A549 (cell line): ENCODE results near the gene BDH1. TPM values are rescaled to one million over a fixed set of nuclear protein-coding genes. Genes with fewer than 3 reads are reported as not detected.
A peak's percentile ranks its signal among the peaks of the same experiment; 100 is the strongest.

Experiments used
- ATAC-seq, 2 experiments: fragments of 200-7000 bp in 1 of 2; fragments of >200 bp in 1 of 2; cut with Nextera tagmentation in 1 of 2; cut with Tn5 transposase in 1 of 2; 3 replicates each; pipeline versions ENCODE4 v1.8.0 to v1.9.1; 2018 to 2020; ENCODE audit warnings: mild to moderate bottlenecking in 1 of 2, moderate library complexity in 1 of 2
- CTCF ChIA-PET: fragments of 300-600 bp; sonication (Branson Sonifier 250); formaldehyde crosslinking; extraction: SDS; loops from one replicate; lab custom pipeline; 2021; ENCODE audit warnings: antibody characterized with exemption, inconsistent platforms; lab: Yijun Ruan, JAX
- POLR2A ChIA-PET: fragments of 350-600 bp; formaldehyde crosslinking; extraction: SDS; loops from one replicate; lab custom pipeline; 2021; ENCODE audit warnings: antibody characterized with exemption, inconsistent platforms; lab: Yijun Ruan, JAX
- DNase-seq, 2 experiments: peaks; one replicate each; pipeline versions ENCODE4 v3.0.0 to v3.0.0-alpha.2; 2011 to 2016; ENCODE audit warnings: low read depth in 1 of 2, low spot score in 1 of 2
- FAIRE-seq: peaks from 2 replicates; lab custom pipeline; 2011; peaks lifted over from hg19 to GRCh38; lab: Jason Lieb, UNC
- H3K27ac ChIP-seq, 2 experiments: fragments of >200 bp; sonication (Bioruptor Twin); formaldehyde crosslinking; 3 replicates each; pipeline ENCODE4 v1.5.1; 2016 to 2017
- H3K4me1 ChIP-seq: fragments of >200 bp; sonication (Bioruptor Twin); formaldehyde crosslinking; 3 replicates; pipeline ENCODE4 v1.6.1; 2016
- H3K4me2 ChIP-seq: fragments of >200 bp; sonication (Bioruptor Twin); formaldehyde crosslinking; 3 replicates; pipeline ENCODE4 v1.6.1; 2016
- H3K4me3 ChIP-seq: fragments of >200 bp; sonication (Bioruptor Twin); formaldehyde crosslinking; 3 replicates; pipeline ENCODE4 v1.5.1; 2016
- H3K9me3 ChIP-seq: fragments of >200 bp; sonication (Bioruptor Twin); formaldehyde crosslinking; 3 replicates; pipeline ENCODE4 v1.6.1; 2016
- CHD4 ChIP-seq: fragments of 200-600 bp; sonication (generic); IDR thresholded peaks from 2 replicates; pipeline ENCODE4 v1.6.1; 2016; ENCODE audit warnings: antibody characterized with exemption, mild to moderate bottlenecking, borderline replicate concordance
- EP300 ChIP-seq, 2 experiments: fragments of >200 bp; sonication (Bioruptor Twin); formaldehyde crosslinking; IDR thresholded peaks; 2 replicates in 1 of 2; 3 replicates in 1 of 2; pipeline ENCODE4 v1.6.1; 2016 to 2017
- ESRRA ChIP-seq: fragments of 150-350 bp; IDR thresholded peaks from 2 replicates; pipeline ENCODE4 v1.6.1; 2014; ENCODE audit warnings: mild to moderate bottlenecking, low read length, borderline replicate concordance
- FOSB ChIP-seq: fragments of 250-450 bp; sonication (Bioruptor Pico); IDR thresholded peaks from 2 replicates; pipeline ENCODE4 v1.5.0; 2020; ENCODE audit warnings: mild to moderate bottlenecking, moderate library complexity
- HOXA7 ChIP-seq: fragments of 250-450 bp; sonication (Bioruptor Pico); IDR thresholded peaks from 2 replicates; pipeline ENCODE4 v1.5.0; 2020; ENCODE audit warnings: mild to moderate bottlenecking, moderate library complexity
- JUN ChIP-seq, 2 experiments: fragments of >200 bp; sonication (Bioruptor Twin); formaldehyde crosslinking; IDR thresholded peaks; 2 replicates in 1 of 2; 3 replicates in 1 of 2; pipeline ENCODE4 v1.6.1; 2016 to 2017
- KDM1A ChIP-seq: fragments of 200-600 bp; sonication (generic); IDR thresholded peaks from 2 replicates; pipeline ENCODE4 v1.6.1; 2016; ENCODE audit warnings: low read depth, mild to moderate bottlenecking
- MAFK ChIP-seq: fragments of 450-650 bp; IDR thresholded peaks from 2 replicates; pipeline ENCODE4 v1.6.1; 2014; ENCODE audit not compliant: partially characterized antibody
- MAZ ChIP-seq: fragments of 150-350 bp; IDR thresholded peaks from 2 replicates; pipeline ENCODE4 v1.6.1; 2014; ENCODE audit warnings: antibody characterized with exemption, low read depth, low read length, borderline replicate concordance
- NR3C1 ChIP-seq: fragments of >200 bp; sonication (Bioruptor Twin); formaldehyde crosslinking; IDR thresholded peaks from 3 replicates; pipeline ENCODE4 v1.6.1; 2017
- POLR2A ChIP-seq: IDR thresholded peaks from 2 replicates; pipeline ENCODE4 v1.6.1; 2012; ENCODE audit warnings: mild to moderate bottlenecking, low read length
- RAD21 ChIP-seq, 2 experiments: fragments of >200 bp in 1 of 2; sonication (Bioruptor Twin) in 1 of 2; formaldehyde crosslinking in 1 of 2; IDR thresholded peaks in 1 of 2; conservative IDR thresholded peaks in 1 of 2; 2 replicates in 1 of 2; 3 replicates in 1 of 2; pipeline ENCODE4 v1.6.1; 2012 to 2018; ENCODE audit warnings: inconsistent platforms in 1 of 2
- RCOR1 ChIP-seq: fragments of 150-350 bp; IDR thresholded peaks from 2 replicates; pipeline ENCODE4 v1.6.1; 2014; ENCODE audit warnings: antibody characterized with exemption, low read length, low read depth
- SREBF2 ChIP-seq: fragments of 450-650 bp; IDR thresholded peaks from 2 replicates; pipeline ENCODE4 v1.6.1; 2014; ENCODE audit warnings: mild to moderate bottlenecking, moderate library complexity
- ZC3H11A ChIP-seq: fragments of 450-650 bp; IDR thresholded peaks from 2 replicates; pipeline ENCODE4 v1.6.1; 2014; ENCODE audit warnings: antibody characterized with exemption, mild to moderate bottlenecking
- ZFP36 ChIP-seq: fragments of 450-650 bp; IDR thresholded peaks from 2 replicates; pipeline ENCODE4 v1.6.1; 2014; ENCODE audit warnings: borderline replicate concordance; ENCODE audit not compliant: partially characterized antibody
- WGBS: methylation state at CpG from one replicate; pipeline ENCODE4 v1.1.6; 2017; ENCODE audit errors: missing lambda C conversion rate; 5-methylcytosine and 5-hydroxymethylcytosine counted together
- polyA plus RNA-seq, 4 experiments: library from polyadenylated mRNA; depleted of rRNA in 3 of 4; stranded (reverse); fragments of >200 nt; fragmentation: RNase III in 1 of 4; extraction: RNeasy Plus Mini Kit Qiagen cat#74134 plus additional on column Dnase treatment in 1 of 4; gene quantifications; 2 replicates in 3 of 4; 3 replicates in 1 of 4; pipeline ENCODE4 v1.2.3, GENCODE V29; 2011 to 2017
- TF ChIP-seq, protein P1 (sequence below): fragments of >200 bp; sonication (Bioruptor Twin); formaldehyde crosslinking; IDR thresholded peaks from 2 replicates; pipeline ENCODE4 v1.6.1; 2016
- TF ChIP-seq, protein P2 (sequence below): fragments of 250-450 bp; sonication (Bioruptor Pico); IDR thresholded peaks from 2 replicates; pipeline ENCODE4 v1.5.0; 2021; ENCODE audit warnings: mild to moderate bottlenecking, moderate library complexity, borderline replicate concordance
- TF ChIP-seq, protein P3 (sequence below): fragments of >200 bp; sonication (Bioruptor Twin); formaldehyde crosslinking; IDR thresholded peaks from 3 replicates; pipeline ENCODE4 v1.6.1; 2016
- TF ChIP-seq, protein P4 (sequence below): fragments of 450-650 bp; IDR thresholded peaks from 2 replicates; pipeline ENCODE4 v1.6.1; 2014; ENCODE audit warnings: antibody characterized with exemption
- TF ChIP-seq, protein P5 (sequence below): IDR thresholded peaks from 2 replicates; pipeline ENCODE4 v1.6.1; 2012; ENCODE audit warnings: low read depth, borderline replicate concordance
- TF ChIP-seq, protein P6 (sequence below): fragments of >200 bp; sonication (Bioruptor Twin); formaldehyde crosslinking; IDR thresholded peaks from 3 replicates; pipeline ENCODE4 v1.5.1; 2016

Gene BDH1
- polyA plus RNA-seq, 2 of the 4 experiments (the other 2 are of a cell fraction), result 3.1 to 4.6 TPM

DNA sequence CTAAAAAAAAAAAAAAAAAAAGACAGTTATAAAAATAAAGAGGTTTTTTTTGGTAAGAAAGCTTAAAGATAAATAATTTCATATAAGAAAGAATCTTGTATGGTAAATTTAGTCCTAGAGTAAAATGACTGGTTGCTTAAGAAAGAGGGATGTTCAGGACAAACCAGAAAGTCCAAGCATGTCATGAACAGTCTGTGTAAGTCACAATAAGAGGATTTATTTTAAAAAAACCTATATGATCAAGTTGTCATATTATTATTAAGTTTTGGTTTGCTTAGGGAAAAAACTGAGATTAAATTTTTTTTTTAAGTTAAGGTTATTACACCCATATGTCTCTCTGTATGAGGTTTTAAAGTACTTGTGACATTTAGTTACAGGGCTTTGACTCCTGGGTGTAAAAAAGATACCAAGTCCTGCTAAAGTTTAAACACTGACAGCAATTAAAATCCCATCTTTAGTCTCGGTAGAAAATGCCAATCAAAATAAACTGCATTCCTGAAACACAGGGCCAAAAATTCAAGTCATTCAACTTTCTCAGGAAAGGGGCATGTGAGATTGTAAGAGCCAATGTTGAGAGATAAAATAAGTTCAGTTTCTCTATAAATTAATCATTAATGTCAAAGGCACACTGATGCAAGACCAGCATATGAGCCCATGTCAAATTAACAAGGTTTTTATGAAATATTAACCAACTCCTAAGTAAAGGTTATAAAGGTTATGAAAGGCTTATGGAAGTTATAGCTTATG, 8.5 kb upstream of the BDH1 start:
- TF ChIP-seq ZC3H11A (no peak), POLR2A (no peak), ZFP36 (peak; percentile 80), NR3C1 (no peak)
- TF ChIP-seq, protein P1, sequence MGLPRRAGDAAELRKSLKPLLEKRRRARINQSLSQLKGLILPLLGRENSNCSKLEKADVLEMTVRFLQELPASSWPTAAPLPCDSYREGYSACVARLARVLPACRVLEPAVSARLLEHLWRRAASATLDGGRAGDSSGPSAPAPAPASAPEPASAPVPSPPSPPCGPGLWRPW, result no peak
- 0% methylated on average over 1 of the region's 1 CpG for WGBS
- Histone ChIP-seq H3K27ac (no peak overlapping the region), H3K4me1 (no peaks in the 10 kb centered on the region), H3K9me3 (peaks cover 19% of the 10 kb centered on the region; the same call in 2 of the 3 replicates), H3K4me2 (no peak overlapping the region), H3K4me3 (no peak overlapping the region)
- POLR2A ChIA-PET, result no interaction called here
- FAIRE-seq (no peak), ATAC-seq (no peak), DNase-seq (peak in 1 of 2 experiments; percentile 28)
- CTCF ChIA-PET, result no interaction called here

DNA sequence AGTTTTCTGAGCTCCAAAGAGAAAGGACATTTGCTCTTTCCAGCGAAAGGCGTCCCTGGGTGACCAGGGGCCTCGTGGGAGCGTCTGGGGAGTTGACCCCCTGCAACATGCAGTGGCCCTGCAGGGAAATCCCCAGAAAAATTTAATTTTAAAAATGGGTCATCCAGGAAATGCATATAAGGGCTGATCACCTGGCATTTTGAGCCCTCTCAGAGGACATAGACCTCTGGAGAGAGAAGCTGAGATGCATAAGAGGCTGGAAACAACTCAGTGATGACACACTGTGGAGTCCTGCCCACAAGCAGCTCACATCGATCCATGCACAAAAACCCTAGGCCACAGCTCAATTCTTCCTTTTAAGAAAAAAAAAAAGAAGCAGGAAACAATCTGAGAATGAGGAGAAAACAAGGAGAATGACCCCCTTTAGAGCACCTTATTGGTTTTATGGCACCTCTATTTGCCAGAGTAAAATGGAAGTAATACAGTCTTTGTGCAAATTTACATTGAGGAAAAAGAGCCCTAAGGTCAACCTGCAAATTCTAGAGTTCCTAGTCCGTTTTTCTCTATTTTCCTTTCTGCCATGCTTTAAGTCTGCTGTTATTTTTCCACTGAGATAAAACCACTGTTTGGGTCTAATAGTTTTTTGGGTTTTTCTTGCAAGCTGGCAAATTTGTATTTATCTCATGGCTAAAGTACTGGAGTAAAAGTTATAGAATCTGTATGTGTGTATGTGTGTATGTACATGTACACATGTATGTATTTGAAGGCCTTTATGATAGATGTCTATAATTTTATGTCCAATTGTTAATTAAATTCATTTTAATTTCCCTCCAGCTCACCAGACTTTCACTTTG, 6.9 kb upstream of the BDH1 start:
- H3K4me1 ChIP-seq, result no peaks in the 10 kb centered on the region
- WGBS, result 20% methylated on average over 6 of the region's 6 CpGs
- CTCF ChIA-PET, result no interaction called here
- H3K9me3 ChIP-seq, result peaks cover 16% of the 10 kb centered on the region; the same call in 1 of the 3 replicates
- ATAC-seq (no peak), FAIRE-seq (no peak), DNase-seq (no peak)
- POLR2A ChIA-PET, result no interaction called here
- no peak overlapping the region for H3K4me2 ChIP-seq
- no peak overlapping the region for H3K4me3 ChIP-seq
- TF ChIP-seq MAFK (peak; percentile 18), FOSB (CRISPR knock-in tag) (no peak), MAZ (no peak)
- H3K27ac ChIP-seq, result no peak overlapping the region

DNA sequence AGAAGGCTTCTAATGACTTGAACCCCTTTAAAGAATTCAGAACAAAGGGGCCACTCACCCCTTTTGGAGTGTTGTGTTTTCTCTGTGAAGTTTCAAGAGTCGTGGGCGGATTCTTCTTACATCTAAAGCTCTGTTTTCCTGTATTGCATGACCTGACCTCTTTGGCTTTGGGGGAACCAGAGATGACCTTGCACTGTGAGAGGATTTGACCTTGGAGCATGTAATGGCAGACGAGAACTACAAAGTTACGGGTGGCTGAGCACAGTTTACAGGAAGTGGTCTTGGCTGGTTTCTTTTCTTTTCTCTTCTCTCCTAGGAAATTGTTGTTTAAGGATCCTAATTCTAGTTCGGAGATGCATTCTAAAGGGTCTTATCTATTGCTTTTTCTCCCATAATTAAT, 6.2 kb upstream of the BDH1 start:
- no peak overlapping the region for H3K4me2 ChIP-seq
- CTCF ChIA-PET, result no interaction called here
- no peak overlapping the region for H3K27ac ChIP-seq
- ATAC-seq, result no peak
- FAIRE-seq, result no peak
- TF ChIP-seq RCOR1, result no peak
- no peaks in the 10 kb centered on the region for H3K4me1 ChIP-seq
- peaks cover 16% of the 10 kb centered on the region; the same call in 1 of the 3 replicates for H3K9me3 ChIP-seq
- POLR2A ChIA-PET, result no interaction called here
- WGBS, result 53% methylated on average over 5 of the region's 5 CpGs
- no peak overlapping the region for H3K4me3 ChIP-seq
- DNase-seq, result no peak

DNA sequence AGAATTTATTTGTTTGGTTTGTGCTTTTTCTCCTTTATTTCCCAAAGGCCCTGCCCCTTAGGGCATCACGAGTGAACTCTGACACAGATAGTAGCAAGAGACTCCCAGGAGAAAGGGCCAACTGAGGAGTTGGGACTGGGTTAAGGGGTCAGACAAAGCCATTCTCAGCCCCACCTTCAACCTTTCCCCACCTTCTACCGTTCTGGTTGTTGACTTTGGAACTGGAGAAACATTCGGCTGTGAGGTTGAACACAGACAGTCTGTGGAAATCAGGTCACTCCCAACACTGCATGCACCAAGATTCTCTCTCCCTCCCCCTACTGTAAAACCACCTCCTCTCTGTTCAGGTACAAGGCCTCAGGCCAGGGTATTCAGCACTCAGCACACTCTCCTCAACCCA, 3.9 kb upstream of the BDH1 start:
- H3K4me2 ChIP-seq, result no peak overlapping the region
- ChIA-PET POLR2A (no interaction called here), CTCF (no interaction called here)
- no peak overlapping the region for H3K4me3 ChIP-seq
- peaks cover 7% of the 10 kb centered on the region; the same call in 1 of the 3 replicates for H3K9me3 ChIP-seq
- no peak for FAIRE-seq
- no peaks in the 10 kb centered on the region for H3K4me1 ChIP-seq
- DNase-seq, result no peak
- no peak overlapping the region for H3K27ac ChIP-seq
- no peak for ATAC-seq
- WGBS, result 46% methylated on average over 3 of the region's 3 CpGs
- TF ChIP-seq, protein P2, sequence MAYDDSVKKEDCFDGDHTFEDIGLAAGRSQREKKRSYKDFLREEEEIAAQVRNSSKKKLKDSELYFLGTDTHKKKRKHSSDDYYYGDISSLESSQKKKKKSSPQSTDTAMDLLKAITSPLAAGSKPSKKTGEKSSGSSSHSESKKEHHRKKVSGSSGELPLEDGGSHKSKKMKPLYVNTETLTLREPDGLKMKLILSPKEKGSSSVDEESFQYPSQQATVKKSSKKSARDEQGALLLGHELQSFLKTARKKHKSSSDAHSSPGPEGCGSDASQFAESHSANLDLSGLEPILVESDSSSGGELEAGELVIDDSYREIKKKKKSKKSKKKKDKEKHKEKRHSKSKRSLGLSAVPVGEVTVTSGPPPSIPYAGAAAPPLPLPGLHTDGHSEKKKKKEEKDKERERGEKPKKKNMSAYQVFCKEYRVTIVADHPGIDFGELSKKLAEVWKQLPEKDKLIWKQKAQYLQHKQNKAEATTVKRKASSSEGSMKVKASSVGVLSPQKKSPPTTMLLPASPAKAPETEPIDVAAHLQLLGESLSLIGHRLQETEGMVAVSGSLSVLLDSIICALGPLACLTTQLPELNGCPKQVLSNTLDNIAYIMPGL (CRISPR knock-in tag), result no peak
- TF ChIP-seq RAD21 (conservative IDR thresholded peaks at IDR 0.05 in 1 of 2, IDR thresholded peaks at IDR 0.05 in 1 of 2) (no peak), HOXA7 (CRISPR knock-in tag) (no peak), SREBF2 (no peak), ESRRA (no peak), JUN (IDR thresholded peaks at IDR 0.05) (no peak), CHD4 (no peak), KDM1A (no peak), MAFK (no peak), EP300 (IDR thresholded peaks at IDR 0.05) (no peak)
- TF ChIP-seq, protein P3, sequence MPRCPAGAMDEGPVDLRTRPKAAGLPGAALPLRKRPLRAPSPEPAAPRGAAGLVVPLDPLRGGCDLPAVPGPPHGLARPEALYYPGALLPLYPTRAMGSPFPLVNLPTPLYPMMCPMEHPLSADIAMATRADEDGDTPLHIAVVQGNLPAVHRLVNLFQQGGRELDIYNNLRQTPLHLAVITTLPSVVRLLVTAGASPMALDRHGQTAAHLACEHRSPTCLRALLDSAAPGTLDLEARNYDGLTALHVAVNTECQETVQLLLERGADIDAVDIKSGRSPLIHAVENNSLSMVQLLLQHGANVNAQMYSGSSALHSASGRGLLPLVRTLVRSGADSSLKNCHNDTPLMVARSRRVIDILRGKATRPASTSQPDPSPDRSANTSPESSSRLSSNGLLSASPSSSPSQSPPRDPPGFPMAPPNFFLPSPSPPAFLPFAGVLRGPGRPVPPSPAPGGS, result no peak
- TF ChIP-seq, protein P4, sequence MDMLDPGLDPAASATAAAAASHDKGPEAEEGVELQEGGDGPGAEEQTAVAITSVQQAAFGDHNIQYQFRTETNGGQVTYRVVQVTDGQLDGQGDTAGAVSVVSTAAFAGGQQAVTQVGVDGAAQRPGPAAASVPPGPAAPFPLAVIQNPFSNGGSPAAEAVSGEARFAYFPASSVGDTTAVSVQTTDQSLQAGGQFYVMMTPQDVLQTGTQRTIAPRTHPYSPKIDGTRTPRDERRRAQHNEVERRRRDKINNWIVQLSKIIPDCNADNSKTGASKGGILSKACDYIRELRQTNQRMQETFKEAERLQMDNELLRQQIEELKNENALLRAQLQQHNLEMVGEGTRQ, result no peak
- TF ChIP-seq, protein P5, sequence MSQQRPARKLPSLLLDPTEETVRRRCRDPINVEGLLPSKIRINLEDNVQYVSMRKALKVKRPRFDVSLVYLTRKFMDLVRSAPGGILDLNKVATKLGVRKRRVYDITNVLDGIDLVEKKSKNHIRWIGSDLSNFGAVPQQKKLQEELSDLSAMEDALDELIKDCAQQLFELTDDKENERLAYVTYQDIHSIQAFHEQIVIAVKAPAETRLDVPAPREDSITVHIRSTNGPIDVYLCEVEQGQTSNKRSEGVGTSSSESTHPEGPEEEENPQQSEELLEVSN, result no peak
- TF ChIP-seq, protein P6, sequence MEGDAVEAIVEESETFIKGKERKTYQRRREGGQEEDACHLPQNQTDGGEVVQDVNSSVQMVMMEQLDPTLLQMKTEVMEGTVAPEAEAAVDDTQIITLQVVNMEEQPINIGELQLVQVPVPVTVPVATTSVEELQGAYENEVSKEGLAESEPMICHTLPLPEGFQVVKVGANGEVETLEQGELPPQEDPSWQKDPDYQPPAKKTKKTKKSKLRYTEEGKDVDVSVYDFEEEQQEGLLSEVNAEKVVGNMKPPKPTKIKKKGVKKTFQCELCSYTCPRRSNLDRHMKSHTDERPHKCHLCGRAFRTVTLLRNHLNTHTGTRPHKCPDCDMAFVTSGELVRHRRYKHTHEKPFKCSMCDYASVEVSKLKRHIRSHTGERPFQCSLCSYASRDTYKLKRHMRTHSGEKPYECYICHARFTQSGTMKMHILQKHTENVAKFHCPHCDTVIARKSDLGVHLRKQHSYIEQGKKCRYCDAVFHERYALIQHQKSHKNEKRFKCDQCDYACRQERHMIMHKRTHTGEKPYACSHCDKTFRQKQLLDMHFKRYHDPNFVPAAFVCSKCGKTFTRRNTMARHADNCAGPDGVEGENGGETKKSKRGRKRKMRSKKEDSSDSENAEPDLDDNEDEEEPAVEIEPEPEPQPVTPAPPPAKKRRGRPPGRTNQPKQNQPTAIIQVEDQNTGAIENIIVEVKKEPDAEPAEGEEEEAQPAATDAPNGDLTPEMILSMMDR, result no peak
